Muscle of back (tissue), 11 donors: ENCODE results near the gene HBG1. TPM values are rescaled to one million over a fixed set of nuclear protein-coding genes. Genes with fewer than 3 reads are reported as not detected.
A peak's percentile ranks its signal among the peaks of the same experiment; 100 is the strongest.
"Not testable (repeated sequence)": the region's sequence is repeated elsewhere in the genome, so short reads cannot be mapped to it uniquely, and the experiment has no call there.

Experiments
- DNase-seq, 3 donors: peaks; one replicate each; pipeline versions ENCODE4 v3.0.0 to v3.0.0-alpha.2; 2013
- polyA plus RNA-seq, 10 donors: library from polyadenylated mRNA; unstranded; fragments of 120-200 nt; gene quantifications; one replicate each; pipeline ENCODE4 v1.2.1, GENCODE V29; 2013; ENCODE audit not compliant: insufficient read length in 10 of 10

HBG1 gene
- polyA plus RNA-seq, 10 donors, result 3.6 to 4,554 (median 26.1) TPM

- no peak for DNase-seq
Observed at GRCh38 chr11:5281596-5281995, 31.9 kb upstream of the HBG1 start.

- DNase-seq, result peak; percentile 18 to 84 (median 46)
Observed at GRCh38 chr11:5280582-5281102, 31.0 kb upstream of the HBG1 start.

- DNase-seq, result no peak
Observed at GRCh38 chr11:5279471-5280090, 29.9 kb upstream of the HBG1 start.

- no peak for DNase-seq
Observed at GRCh38 chr11:5277807-5278382, 28.2 kb upstream of the HBG1 start.

- DNase-seq, result no peak
Observed at GRCh38 chr11:5276697-5277096, 27.0 kb upstream of the HBG1 start.

GRCh38 chr11:5275369-5276110 lies 25.9 kb upstream of the HBG1 start:
- no peak for DNase-seq

GRCh38 chr11:5274395-5274794 lies 24.7 kb upstream of the HBG1 start:
- DNase-seq, result no peak

GRCh38 chr11:5272395-5273017 lies 22.8 kb upstream of the HBG1 start:
- DNase-seq, result no peak

GRCh38 chr11:5269715-5270147 lies 20.1 kb upstream of the HBG1 start, which contains the start of gene HBE1:
Gene HBE1, minus strand, starts transcription at chr11:5269945. Its CDS starts 55 bp downstream, at chr11:5269890.
- DNase-seq, result no peak

GRCh38 chr11:5267033-5267563 lies 17.4 kb upstream of the HBG1 start:
- DNase-seq, result no peak

GRCh38 chr11:5266609-5267008 lies 17.0 kb upstream of the HBG1 start:
- no peak for DNase-seq

- no peak for DNase-seq
Observed at GRCh38 chr11:5265832-5266231, 16.2 kb upstream of the HBG1 start.

- DNase-seq, result no peak
Observed at GRCh38 chr11:5258543-5259262, 9.0 kb upstream of the HBG1 start.

- no peak for DNase-seq
Observed at GRCh38 chr11:5257296-5257695, 7.6 kb upstream of the HBG1 start.

- not testable (repeated sequence) for DNase-seq
Observed at GRCh38 chr11:5254646-5255413, 5.2 kb upstream of the HBG1 start, which contains the start of gene HBG2. Gene HBG2, minus strand, starts transcription at chr11:5254781. Its CDS starts 53 bp downstream, at chr11:5254728.

GRCh38 chr11:5254023-5254422 lies 4.4 kb upstream of the HBG1 start:
- DNase-seq, result not testable (repeated sequence)

GRCh38 chr11:5253440-5253839 lies 3.8 kb upstream of the HBG1 start:
- not testable (repeated sequence) for DNase-seq

GRCh38 chr11:5252919-5253265 lies 3.2 kb upstream of the HBG1 start:
- DNase-seq, result no peak

- no peak for DNase-seq
Observed at GRCh38 chr11:5252192-5252918, 2.7 kb upstream of the HBG1 start.

GRCh38 chr11:5251746-5252145 lies 2.1 kb upstream of the HBG1 start:
- DNase-seq, result no peak
